BLaER1 treated with 17β-estradiol and CSF1 and Interleukin-3, amounts not matched to agents 10 nM and 100 nM (cell line): ENCODE measurements around the gene TSTD1.
A peak's percentile ranks its signal among the peaks of the same experiment; 100 is the strongest.
"Not testable (repeated sequence)": the region's sequence is repeated elsewhere in the genome, so short reads cannot be mapped to it uniquely, and the experiment has no call there.

Experiments used
- H3K27ac ChIP-seq, 11 experiments: shearing (Covaris generic); formaldehyde crosslinking; 2 replicates each; pipeline ENCODE4 v1.8.1; 2022
- H3K27me3 ChIP-seq, 11 experiments: shearing (Covaris generic); formaldehyde crosslinking; 2 replicates each; pipeline ENCODE4 v1.8.1; 2022
- H3K36me3 ChIP-seq, 11 experiments: shearing (Covaris generic); formaldehyde crosslinking; 2 replicates each; pipeline ENCODE4 v1.8.1; 2022
- H3K4me1 ChIP-seq, 10 experiments: shearing (Covaris generic); formaldehyde crosslinking; 2 replicates each; pipeline ENCODE4 v1.8.1; 2022
- H3K4me2 ChIP-seq, 11 experiments: shearing (Covaris generic); formaldehyde crosslinking; 2 replicates each; pipeline ENCODE4 v1.8.1; 2022
- H3K4me3 ChIP-seq, 10 experiments: shearing (Covaris generic); formaldehyde crosslinking; 2 replicates each; pipeline ENCODE4 v1.8.1; 2022
- H3K9ac ChIP-seq, 11 experiments: shearing (Covaris generic); formaldehyde crosslinking; 2 replicates each; pipeline ENCODE4 v1.8.1; 2022
- H3K9me3 ChIP-seq, 11 experiments: shearing (Covaris generic); formaldehyde crosslinking; replicated peaks in 1 of 11; 2 replicates each; pipeline ENCODE4 v1.8.1; 2022
- H4K20me1 ChIP-seq, 11 experiments: shearing (Covaris generic); formaldehyde crosslinking; 2 replicates each; pipeline ENCODE4 v1.8.1; 2022
- Cebpa-rat ChIP-seq, 11 experiments: shearing (Covaris generic); IDR thresholded peaks; 2 replicates each; pipeline ENCODE4 v1.8.1; 2022

The TSTD1 gene

GRCh38 chr1:161000736-161001480 lies 37.9 kb downstream of the TSTD1 start:
- Histone ChIP-seq H3K4me1 (peaks cover 0 to 30% (median 7%) of the 10 kb centered on the region in 10 experiments; a peak in 11 of 20 replicates), H4K20me1 (peaks cover 0 to 31% (median 0%) of the 10 kb centered on the region in 11 experiments; a peak in 4 of 22 replicates), H3K9me3 (no peaks in the 10 kb centered on the region), H3K27ac (peak overlapping the region in 4 of 11 experiments; percentile 5 to 18 (median 8); a peak in 2 of 22 replicates), H3K4me3 (no peak overlapping the region), H3K36me3 (peaks cover 40 to 71% (median 46%) of the 10 kb centered on the region in 11 experiments), H3K4me2 (no peak overlapping the region), H3K27me3 (no peaks in the 10 kb centered on the region), H3K9ac (no peak overlapping the region; a peak in 1 of 22 replicates)
- no peak for TF ChIP-seq Cebpa-rat (IDR thresholded peaks at IDR 0.05)

GRCh38 chr1:160999376-160999775 lies 39.4 kb downstream of the TSTD1 start:
- peaks cover 0 to 21% (median 0%) of the 10 kb centered on the region in 11 experiments; a peak in 4 of 22 replicates for H4K20me1 ChIP-seq
- H3K9me3 ChIP-seq = no peaks in the 10 kb centered on the region
- peak overlapping the region in 4 of 11 experiments; percentile 3 to 55 (median 36); a peak in 2 of 22 replicates for H3K27ac ChIP-seq
- H3K36me3 ChIP-seq = peaks cover 39 to 64% (median 46%) of the 10 kb centered on the region in 11 experiments
- peak overlapping the region in 2 of 11 experiments; percentile 2 to 26; a peak in 1 of 22 replicates for H3K9ac ChIP-seq
- no peak for TF ChIP-seq Cebpa-rat (IDR thresholded peaks at IDR 0.05)
- peaks cover 0 to 36% (median 7%) of the 10 kb centered on the region in 10 experiments; a peak in 12 of 20 replicates for H3K4me1 ChIP-seq
- no peak overlapping the region for H3K4me2 ChIP-seq
- no peaks in the 10 kb centered on the region for H3K27me3 ChIP-seq
- no peak overlapping the region for H3K4me3 ChIP-seq

- Histone ChIP-seq H3K27me3 (no peaks in the 10 kb centered on the region), H3K4me1 (peaks cover 0 to 37% (median 7%) of the 10 kb centered on the region in 10 experiments; a peak in 12 of 20 replicates), H3K9ac (peak overlapping the region in 6 of 11 experiments; percentile 1 to 33 (median 18); a peak in 5 of 22 replicates), H3K4me2 (peak overlapping the region in 4 of 11 experiments; percentile 16 to 49 (median 32); a peak in 7 of 22 replicates), H3K4me3 (no peak overlapping the region), H4K20me1 (peaks cover 0 to 14% (median 0%) of the 10 kb centered on the region in 11 experiments; a peak in 3 of 22 replicates), H3K9me3 (no peaks in the 10 kb centered on the region), H3K27ac (peak overlapping the region; percentile 26 to 65 (median 50); a peak in 18 of 22 replicates), H3K36me3 (peaks cover 37 to 61% (median 46%) of the 10 kb centered on the region in 11 experiments)
- TF ChIP-seq Cebpa-rat (IDR thresholded peaks at IDR 0.05) = no peak
These were observed 41.3 kb downstream of the TSTD1 start for GRCh38 chr1:160997323-160998038.

GRCh38 chr1:160996178-160996577 lies 42.6 kb downstream of the TSTD1 start:
- Histone ChIP-seq H3K36me3 (peaks cover 34 to 53% (median 41%) of the 10 kb centered on the region in 11 experiments), H3K4me2 (peak overlapping the region in 2 of 11 experiments; percentile 19 to 20; a peak in 2 of 22 replicates), H4K20me1 (peaks cover 0 to 3% (median 0%) of the 10 kb centered on the region in 11 experiments; a peak in 3 of 22 replicates), H3K9me3 (no peaks in the 10 kb centered on the region), H3K4me1 (peaks cover 0 to 37% (median 7%) of the 10 kb centered on the region in 10 experiments; a peak in 12 of 20 replicates), H3K4me3 (no peak overlapping the region), H3K9ac (peak overlapping the region in 1 of 11 experiments; percentile 42; a peak in 2 of 22 replicates), H3K27ac (no peak overlapping the region), H3K27me3 (no peaks in the 10 kb centered on the region)
- no peak for TF ChIP-seq Cebpa-rat (IDR thresholded peaks at IDR 0.05)

GRCh38 chr1:160993544-160994193 lies 45.1 kb downstream of the TSTD1 start:
- no peak overlapping the region for H3K4me3 ChIP-seq
- H3K36me3 ChIP-seq = peaks cover 9 to 28% (median 16%) of the 10 kb centered on the region in 11 experiments
- no peak overlapping the region; a peak in 1 of 22 replicates for H3K9ac ChIP-seq
- TF ChIP-seq Cebpa-rat (IDR thresholded peaks at IDR 0.05) = no peak
- H3K4me1 ChIP-seq = peaks cover 0 to 37% (median 11%) of the 10 kb centered on the region in 10 experiments; a peak in 12 of 20 replicates
- no peaks in the 10 kb centered on the region for H3K27me3 ChIP-seq
- no peak overlapping the region for H3K27ac ChIP-seq
- H3K4me2 ChIP-seq = no peak overlapping the region
- no peaks in the 10 kb centered on the region; a peak in 1 of 22 replicates for H4K20me1 ChIP-seq
- H3K9me3 ChIP-seq = no peaks in the 10 kb centered on the region

- not testable (repeated sequence) for H3K4me3 ChIP-seq, H3K4me2 ChIP-seq, H3K9me3 ChIP-seq, H3K9ac ChIP-seq, H4K20me1 ChIP-seq, H3K27me3 ChIP-seq, H3K27ac ChIP-seq
- Histone ChIP-seq H3K36me3 (peaks cover 0 to 15% (median 6%) of the 10 kb centered on the region in 11 experiments; a peak in 4 of 22 replicates), H3K4me1 (peaks cover 0 to 24% (median 6%) of the 10 kb centered on the region in 10 experiments; a peak in 9 of 20 replicates)
These were observed 46.7 kb downstream of the TSTD1 start for GRCh38 chr1:160992036-160992435.
